GM19468 (cell line): ENCODE measurements around the gene KIF5C.

Experiments used
- ATAC-seq: cut with Tn5 transposase; IDR thresholded peaks from one replicate; pipeline ENCODE4 v1.9.1; 2021; ENCODE audit warnings: mild to moderate bottlenecking, moderate library complexity, moderate number of reproducible peaks; ENCODE audit not compliant: unreplicated experiment; ENCODE audit errors: extremely low read depth

Gene KIF5C

GRCh38 chr2:149005471-149006077 is 130.5 kb downstream of the KIF5C start:
- no peak for ATAC-seq

GRCh38 chr2:149006883-149007543 is 132.0 kb downstream of the KIF5C start:
- no peak for ATAC-seq

- ATAC-seq, result no peak
These were observed 133.4 kb downstream of the KIF5C start for GRCh38 chr2:149008381-149008780.

GRCh38 chr2:149009576-149010461 is 134.8 kb downstream of the KIF5C start:
- no peak for ATAC-seq

GRCh38 chr2:149012545-149012944 is 137.5 kb downstream of the KIF5C start:
- no peak for ATAC-seq

- ATAC-seq, result no peak
These were observed 140.5 kb downstream of the KIF5C start for GRCh38 chr2:149015501-149015900.

- no peak for ATAC-seq
These were observed 141.0 kb downstream of the KIF5C start for GRCh38 chr2:149015926-149016563.

- ATAC-seq, result peak; percentile 10
These were observed 142.3 kb downstream of the KIF5C start for GRCh38 chr2:149017116-149017985.

GRCh38 chr2:149018981-149019380 is 144.0 kb downstream of the KIF5C start:
- no peak for ATAC-seq

- ATAC-seq, result no peak
These were observed 144.7 kb downstream of the KIF5C start for GRCh38 chr2:149019768-149020167.

GRCh38 chr2:149020432-149020851 is 145.4 kb downstream of the KIF5C start:
- peak; percentile 23 for ATAC-seq

- peak; percentile 60 for ATAC-seq
These were observed 146.3 kb downstream of the KIF5C start for GRCh38 chr2:149021271-149021719.

- ATAC-seq, result peak; percentile 31
These were observed 146.7 kb downstream of the KIF5C start for GRCh38 chr2:149021761-149022160.

- ATAC-seq, result no peak
These were observed 148.1 kb downstream of the KIF5C start for GRCh38 chr2:149023091-149023490.

GRCh38 chr2:149027590-149028250 is 152.7 kb downstream of the KIF5C start:
- no peak for ATAC-seq

- no peak for ATAC-seq
These were observed 153.3 kb downstream of the KIF5C start for GRCh38 chr2:149028377-149028776.

- no peak for ATAC-seq
These were observed 153.9 kb downstream of the KIF5C start for GRCh38 chr2:149028891-149029290.

- ATAC-seq, result no peak
These were observed 154.4 kb downstream of the KIF5C start for GRCh38 chr2:149029307-149029965.
